ENCODE data around the gene GPC6. TPM values are rescaled to one million over a fixed set of nuclear protein-coding genes. Genes with fewer than 3 reads are reported as not detected.

GPC6 gene
- total and polyA plus RNA-seq, 2 experiments from 2014 or later, result 14.4 to 43.3 TPM

DNA sequence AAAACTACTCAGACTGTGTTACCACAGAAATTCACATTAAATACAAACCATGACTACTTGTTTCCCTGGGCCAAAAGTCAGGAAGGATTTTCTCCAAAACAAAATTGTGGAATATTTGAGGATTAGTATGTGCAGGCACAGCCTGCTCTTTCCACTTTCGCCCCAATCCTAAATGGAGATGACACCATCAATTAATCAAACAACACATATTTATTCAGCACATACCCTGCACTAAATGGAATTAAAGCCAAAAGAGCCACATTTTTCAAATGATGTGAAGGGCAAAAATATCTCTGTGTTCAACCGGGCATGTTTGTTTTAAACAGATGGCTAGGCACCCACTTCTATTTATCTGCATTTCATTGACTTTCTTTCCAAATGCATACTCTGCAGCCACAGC is 729.8 kb downstream of the GPC6 start:
- H3K27me3 ChIP-seq, result no peaks in the 10 kb centered on the region

DNA sequence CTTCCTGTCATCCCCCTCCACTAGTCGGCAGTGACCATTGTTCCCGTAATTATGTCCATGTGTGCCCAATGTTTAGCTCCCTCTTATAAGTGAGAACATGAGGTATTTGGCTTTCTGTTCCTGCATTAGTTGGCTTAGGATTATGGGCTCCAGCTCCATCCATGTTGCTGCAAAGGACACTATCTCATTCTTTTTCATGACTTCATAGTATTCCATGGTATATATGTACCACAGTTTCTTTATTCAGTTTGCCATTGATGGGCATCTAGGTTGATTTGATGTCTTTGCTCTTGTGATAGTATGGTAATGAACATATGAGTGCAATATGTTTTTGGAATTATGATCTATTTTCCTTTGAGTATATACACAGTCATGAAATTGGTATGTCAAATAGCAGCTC is 730.8 kb downstream of the GPC6 start:
- H3K4me1 ChIP-seq (ENCODE audit: low read depth), result no peaks in the 10 kb centered on the region
- no peak overlapping the region for H3K4me3 ChIP-seq
- no peaks in the 10 kb centered on the region for H3K9me3 ChIP-seq (ENCODE audit: low read depth)
- H3K27ac ChIP-seq, result no peak overlapping the region
- H3K27me3 ChIP-seq, result no peaks in the 10 kb centered on the region
- no peaks in the 10 kb centered on the region for H3K36me3 ChIP-seq
- no peak for DNase-seq (ENCODE audit: low read depth in 1 of 2, low spot score in 1 of 2)
- TF ChIP-seq, protein P1, sequence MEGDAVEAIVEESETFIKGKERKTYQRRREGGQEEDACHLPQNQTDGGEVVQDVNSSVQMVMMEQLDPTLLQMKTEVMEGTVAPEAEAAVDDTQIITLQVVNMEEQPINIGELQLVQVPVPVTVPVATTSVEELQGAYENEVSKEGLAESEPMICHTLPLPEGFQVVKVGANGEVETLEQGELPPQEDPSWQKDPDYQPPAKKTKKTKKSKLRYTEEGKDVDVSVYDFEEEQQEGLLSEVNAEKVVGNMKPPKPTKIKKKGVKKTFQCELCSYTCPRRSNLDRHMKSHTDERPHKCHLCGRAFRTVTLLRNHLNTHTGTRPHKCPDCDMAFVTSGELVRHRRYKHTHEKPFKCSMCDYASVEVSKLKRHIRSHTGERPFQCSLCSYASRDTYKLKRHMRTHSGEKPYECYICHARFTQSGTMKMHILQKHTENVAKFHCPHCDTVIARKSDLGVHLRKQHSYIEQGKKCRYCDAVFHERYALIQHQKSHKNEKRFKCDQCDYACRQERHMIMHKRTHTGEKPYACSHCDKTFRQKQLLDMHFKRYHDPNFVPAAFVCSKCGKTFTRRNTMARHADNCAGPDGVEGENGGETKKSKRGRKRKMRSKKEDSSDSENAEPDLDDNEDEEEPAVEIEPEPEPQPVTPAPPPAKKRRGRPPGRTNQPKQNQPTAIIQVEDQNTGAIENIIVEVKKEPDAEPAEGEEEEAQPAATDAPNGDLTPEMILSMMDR (IDR thresholded peaks at IDR 0.05; ENCODE audit: low read depth, low read length), result no peak

More for the DNA sequence above, 729.8 kb downstream of the GPC6 start:
- Histone ChIP-seq H3K4me3 (no peak overlapping the region), H3K36me3 (no peaks in the 10 kb centered on the region), H3K27ac (no peak overlapping the region), H3K4me1 (ENCODE audit: low read depth) (no peaks in the 10 kb centered on the region), H3K9me3 (ENCODE audit: low read depth) (no peaks in the 10 kb centered on the region)
- TF ChIP-seq, protein P1 (IDR thresholded peaks at IDR 0.05; ENCODE audit: low read depth, low read length), result no peak
- DNase-seq (ENCODE audit: low read depth in 1 of 2, low spot score in 1 of 2), result no peak

DNA sequence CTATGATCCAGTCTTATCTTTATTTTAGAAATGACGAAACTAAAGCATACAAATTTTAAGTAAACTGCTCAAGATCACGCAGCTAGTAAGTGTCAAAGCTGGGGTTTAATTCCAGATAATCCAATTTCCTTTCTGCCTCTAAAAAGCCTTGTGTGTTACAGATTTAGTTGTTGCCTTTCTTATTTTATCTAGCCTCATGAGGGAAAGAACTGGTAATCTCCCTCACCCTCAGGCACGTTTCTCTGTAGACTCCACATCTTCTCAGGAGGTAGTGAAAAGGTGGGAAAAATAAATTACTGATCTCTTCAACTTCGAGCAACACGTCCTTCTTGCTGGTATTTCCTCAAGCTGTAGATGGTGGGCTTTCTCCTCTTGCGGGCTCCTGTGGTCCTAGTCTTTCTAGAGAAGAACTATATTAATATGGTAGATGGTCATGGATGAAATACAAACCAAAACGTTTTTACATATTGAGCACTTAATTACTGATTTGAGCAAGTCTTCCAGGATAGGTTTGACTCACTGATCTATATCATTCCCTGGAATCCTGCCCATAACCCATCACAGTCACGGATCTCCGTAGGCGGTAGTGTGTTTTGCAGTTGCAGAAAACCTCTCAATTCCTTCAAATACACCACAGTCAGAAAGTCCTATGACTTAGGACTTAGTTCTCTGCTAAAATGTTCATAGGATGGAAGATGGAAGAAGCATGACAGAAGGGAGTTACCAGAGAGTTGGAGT is 733.4 kb downstream of the GPC6 start:
- peak in 1 of 2 donors; percentile 46 for DNase-seq (ENCODE audit: low read depth in 1 of 2, low spot score in 1 of 2)
- Histone ChIP-seq H3K36me3 (no peaks in the 10 kb centered on the region), H3K4me3 (no peak overlapping the region), H3K9me3 (ENCODE audit: low read depth) (no peaks in the 10 kb centered on the region), H3K27ac (no peak overlapping the region), H3K4me1 (ENCODE audit: low read depth) (no peaks in the 10 kb centered on the region), H3K27me3 (no peaks in the 10 kb centered on the region)
- TF ChIP-seq, protein P1 (IDR thresholded peaks at IDR 0.05; ENCODE audit: low read depth, low read length), result no peak

DNA sequence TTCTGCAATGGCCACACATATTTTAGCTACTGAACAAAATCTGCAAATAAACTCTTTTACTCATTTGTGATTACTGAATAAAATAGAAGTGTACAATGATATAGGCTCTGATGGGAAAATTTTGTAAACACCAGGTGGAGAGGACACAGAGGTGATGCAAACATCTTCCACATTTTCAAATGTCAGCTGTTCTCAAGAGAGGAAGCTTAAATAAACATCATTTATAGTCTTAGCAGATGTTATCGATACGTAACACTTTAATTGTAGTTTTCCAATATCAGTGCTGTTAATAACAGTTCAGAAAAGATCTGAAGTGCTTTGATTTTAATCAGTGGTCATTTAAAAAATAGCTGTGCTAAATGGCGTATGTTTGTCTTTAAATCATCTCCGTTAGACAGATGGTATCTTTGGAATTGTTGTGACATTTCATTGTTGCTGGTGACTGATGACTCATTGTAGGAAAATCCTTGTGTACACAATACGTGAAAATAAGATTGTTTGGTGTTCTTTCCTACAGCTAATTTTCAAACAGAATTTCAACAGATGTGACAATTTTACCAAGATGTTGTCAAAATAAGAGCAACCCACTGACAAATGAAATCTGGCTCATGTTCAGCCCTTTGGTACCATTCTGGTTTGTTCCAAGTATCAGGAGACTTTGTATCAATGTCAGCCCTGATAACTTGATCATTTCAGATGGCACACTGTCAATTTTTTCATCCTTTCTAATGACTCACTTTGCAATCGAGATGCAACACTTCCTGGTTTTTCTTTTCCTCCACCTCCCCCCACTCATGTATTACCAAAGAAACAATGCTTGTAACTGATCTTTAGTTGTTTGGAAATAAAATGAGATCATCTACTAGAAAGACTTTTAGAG is 736.9 kb downstream of the GPC6 start:
- no peak overlapping the region for H3K4me3 ChIP-seq
- peak in 1 of 2 donors; percentile 63 for DNase-seq (ENCODE audit: low read depth in 1 of 2, low spot score in 1 of 2)
- no peaks in the 10 kb centered on the region for H3K9me3 ChIP-seq (ENCODE audit: low read depth)
- H3K4me1 ChIP-seq (ENCODE audit: low read depth), result no peaks in the 10 kb centered on the region
- no peaks in the 10 kb centered on the region for H3K36me3 ChIP-seq
- H3K27ac ChIP-seq, result no peak overlapping the region
- TF ChIP-seq, protein P1 (IDR thresholded peaks at IDR 0.05; ENCODE audit: low read depth, low read length), result no peak
- no peaks in the 10 kb centered on the region for H3K27me3 ChIP-seq

DNA sequence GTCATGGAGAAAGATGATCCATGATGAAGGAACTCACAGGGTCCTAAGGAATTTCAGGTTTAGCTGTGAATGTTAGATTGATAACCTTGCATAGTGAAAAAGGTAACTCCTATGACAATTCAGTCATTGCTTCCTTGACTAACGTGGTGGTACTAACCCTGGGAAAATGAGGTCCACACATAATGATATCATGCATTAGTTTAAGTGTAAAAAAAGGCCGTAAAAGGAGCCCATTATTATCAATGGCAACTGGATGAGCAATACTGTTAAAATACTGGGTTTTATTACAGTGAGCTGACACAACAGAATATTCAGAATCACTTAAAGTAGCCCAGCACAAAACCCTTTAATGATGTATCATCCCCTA is 737.5 kb downstream of the GPC6 start:
- TF ChIP-seq, protein P1 (IDR thresholded peaks at IDR 0.05; ENCODE audit: low read depth, low read length), result no peak
- no peak for DNase-seq (ENCODE audit: low read depth in 1 of 2, low spot score in 1 of 2)
- Histone ChIP-seq H3K9me3 (ENCODE audit: low read depth) (no peaks in the 10 kb centered on the region), H3K36me3 (no peaks in the 10 kb centered on the region), H3K27ac (no peak overlapping the region), H3K27me3 (no peaks in the 10 kb centered on the region), H3K4me3 (no peak overlapping the region), H3K4me1 (ENCODE audit: low read depth) (no peaks in the 10 kb centered on the region)
